ENCODE data around the gene APOC3.

The APOC3 gene

GRCh38 chr11:116787786-116788486 is 41.8 kb upstream of the APOC3 start, which contains the start of gene ZPR1:
ZPR1 (minus strand) TSS chr11:116788023; CDS start chr11:116787990, 33 bp downstream.
- peak within 1 kb of the TSS; percentile 70 for H3K4me3 ChIP-seq (ENCODE audit: severe bottlenecking)
- TF ChIP-seq CTCF (IDR thresholded peaks at IDR 0.05; ENCODE audit: poor library complexity, severe bottlenecking), result no peak
- no peaks in the 10 kb centered on the region for H3K9me3 ChIP-seq (ENCODE audit: severe bottlenecking)
- DNase-seq (ENCODE audit: low spot score) (no peak), ATAC-seq (ENCODE audit: low read depth) (peak; percentile 80)
- peak within 1 kb of the TSS; percentile 4 for H3K27ac ChIP-seq (ENCODE audit: poor library complexity, severe bottlenecking)
- no peaks in the 10 kb centered on the region for H3K27me3 ChIP-seq (ENCODE audit: insufficient read depth, poor library complexity, severe bottlenecking)
- peaks cover 40% of the 10 kb centered on the region for H3K36me3 ChIP-seq (ENCODE audit: low read depth)
- peaks cover 5% of the 10 kb centered on the region for H3K4me1 ChIP-seq (ENCODE audit: insufficient read depth, poor library complexity, severe bottlenecking)

GRCh38 chr11:116788534-116788933 is 41.2 kb upstream of the APOC3 start:
- no peak overlapping the region for H3K27ac ChIP-seq (ENCODE audit: poor library complexity, severe bottlenecking)
- DNase-seq (ENCODE audit: low spot score) (no peak), ATAC-seq (ENCODE audit: low read depth) (no peak)
- peaks cover 34% of the 10 kb centered on the region for H3K36me3 ChIP-seq (ENCODE audit: low read depth)
- peaks cover 11% of the 10 kb centered on the region for H3K4me1 ChIP-seq (ENCODE audit: insufficient read depth, poor library complexity, severe bottlenecking)
- TF ChIP-seq CTCF (IDR thresholded peaks at IDR 0.05; ENCODE audit: poor library complexity, severe bottlenecking), result no peak
- peak overlapping the region; percentile 70 for H3K4me3 ChIP-seq (ENCODE audit: severe bottlenecking)
- H3K27me3 ChIP-seq (ENCODE audit: insufficient read depth, poor library complexity, severe bottlenecking), result no peaks in the 10 kb centered on the region
- no peaks in the 10 kb centered on the region for H3K9me3 ChIP-seq (ENCODE audit: severe bottlenecking)

- Histone ChIP-seq H3K27me3 (ENCODE audit: insufficient read depth, poor library complexity, severe bottlenecking) (no peaks in the 10 kb centered on the region), H3K4me3 (ENCODE audit: severe bottlenecking) (no peak overlapping the region), H3K9me3 (ENCODE audit: severe bottlenecking) (no peaks in the 10 kb centered on the region), H3K4me1 (ENCODE audit: insufficient read depth, poor library complexity, severe bottlenecking) (peaks cover 11% of the 10 kb centered on the region), H3K27ac (ENCODE audit: poor library complexity, severe bottlenecking) (no peak overlapping the region), H3K36me3 (ENCODE audit: low read depth) (peaks cover 30% of the 10 kb centered on the region)
- TF ChIP-seq CTCF (IDR thresholded peaks at IDR 0.05; ENCODE audit: poor library complexity, severe bottlenecking), result no peak
- DNase-seq (ENCODE audit: low spot score) (no peak), ATAC-seq (ENCODE audit: low read depth) (no peak)
Observed at GRCh38 chr11:116788975-116789374, 40.7 kb upstream of the APOC3 start.

- Histone ChIP-seq H3K4me3 (ENCODE audit: severe bottlenecking) (no peak overlapping the region), H3K4me1 (ENCODE audit: insufficient read depth, poor library complexity, severe bottlenecking) (peaks cover 11% of the 10 kb centered on the region), H3K27ac (ENCODE audit: poor library complexity, severe bottlenecking) (no peak overlapping the region), H3K9me3 (ENCODE audit: severe bottlenecking) (no peaks in the 10 kb centered on the region), H3K36me3 (ENCODE audit: low read depth) (peaks cover 16% of the 10 kb centered on the region), H3K27me3 (ENCODE audit: insufficient read depth, poor library complexity, severe bottlenecking) (no peaks in the 10 kb centered on the region)
- TF ChIP-seq CTCF (IDR thresholded peaks at IDR 0.05; ENCODE audit: poor library complexity, severe bottlenecking), result no peak
- no peak for ATAC-seq (ENCODE audit: low read depth)
- DNase-seq (ENCODE audit: low spot score), result no peak
Observed at GRCh38 chr11:116790167-116791001, 39.3 kb upstream of the APOC3 start.

All from RWPE2 (cell line).